Heart right ventricle (tissue), 16 donors: ENCODE results near the gene KRT13. TPM values are rescaled to one million over a fixed set of nuclear protein-coding genes. Genes with fewer than 3 reads are reported as not detected.

Experiments
- ATAC-seq, 8 donors: fragments of 200-7000 bp; cut with Tn5 transposase; one replicate each; pipeline ENCODE4 v1.9.1; 2020; ENCODE audit warnings: mild to moderate bottlenecking in 8 of 8, moderate library complexity in 8 of 8, moderate number of reproducible peaks in 1 of 8
- DNase-seq, 2 donors: peaks; one replicate each; pipeline ENCODE4 v3.0.0-alpha.2; 2020
- H3K27ac ChIP-seq, 10 donors: fragments of 200-600 bp; sonication (generic) in 2 of 10; one replicate each; pipeline versions ENCODE4 v1.5.0 to v1.8.0; 2020 to 2022; ENCODE audit warnings: mild to moderate bottlenecking in 3 of 10
- H3K27me3 ChIP-seq, 7 donors: fragments of 200-600 bp; one replicate each; pipeline ENCODE4 v1.8.0; 2021 to 2022; ENCODE audit warnings: mild to moderate bottlenecking in 2 of 7
- H3K36me3 ChIP-seq, 9 donors: fragments of 200-600 bp; sonication (generic) in 1 of 9; one replicate each; pipeline versions ENCODE4 v1.5.0 to v1.8.0; 2020 to 2022; ENCODE audit warnings: mild to moderate bottlenecking in 2 of 9
- H3K4me1 ChIP-seq, 9 donors: fragments of 200-600 bp; sonication (generic) in 1 of 9; one replicate each; pipeline versions ENCODE4 v1.5.0 to v1.8.0; 2020 to 2022; ENCODE audit warnings: mild to moderate bottlenecking in 4 of 9
- H3K4me3 ChIP-seq, 10 donors: fragments of 200-600 bp; sonication (generic) in 2 of 10; one replicate each; pipeline versions ENCODE4 v1.5.0 to v1.8.0; 2020 to 2022; ENCODE audit warnings: mild to moderate bottlenecking in 7 of 10, moderate library complexity in 2 of 10
- H3K9me3 ChIP-seq, 11 donors: fragments of 200-600 bp in 10 of 11; sonication (generic) in 2 of 11; one replicate each; pipeline versions ENCODE4 v1.5.0 to v1.8.0; 2013 to 2022; ENCODE audit warnings: mild to moderate bottlenecking in 2 of 11, control low read depth in 1 of 11, moderate library complexity in 1 of 11
- WGBS, 2 donors: extraction: QIAGEN DNeasy Blood & Tissue Kit; methylation state at CpG; one replicate each; pipeline ENCODE4 v1.1.7; 2013; ENCODE audit warnings: inconsistent platforms in 1 of 2; 5-methylcytosine and 5-hydroxymethylcytosine counted together
- intact Hi-C, 10 donors: fragments of 100-400 bp; cut with DNase I; formaldehyde crosslinking; loops; one replicate each; pipeline versions ENCODE4 v1.11.1 to v1.14.2; 2022
- polyA plus RNA-seq, 2 donors: library from polyadenylated mRNA; stranded (reverse); fragments of 200-250 nt; gene quantifications; one replicate each; pipeline ENCODE4 v1.2.3, GENCODE V29; 2013
- total RNA-seq, 10 donors: library from RNA; stranded (reverse); fragmentation: NEBNext Ultra II Directional in 3 of 10; extraction: Animal tissue kit (Norgen Biotek cat#: 25700) in 3 of 10; gene quantifications; one replicate each; pipeline versions ENCODE4 v1.2.1 to v1.2.4, GENCODE V29; 2021 to 2023
- TF ChIP-seq, protein P1 (sequence below), 9 donors: fragments of 200-600 bp; sonication (generic) in 2 of 9; IDR thresholded peaks; one replicate each; pipeline versions ENCODE4 v1.5.0 to v1.8.0; 2021 to 2022; ENCODE audit warnings: antibody characterized with exemption in 9 of 9, mild to moderate bottlenecking in 5 of 9, moderate library complexity in 1 of 9
- donor health status: Arrhythmogenic right ventricular cardiomyopathy.
- donor health status: ischemic (EF 13 %, LVEDD 7.1; RV severe dilation, severe dysfunction).
- donor health status: healthy with polysubstance abuse.
- donor health status: DM: no; HTN: yes; CAD: no.
- donor health status: DM: no; HTN: no; CAD: no.
- donor health status: ischemic (EF 25% LVEDD 6.9; RV normal size, moderate dysfunction).
- donor health status: ischemic (EF 25% LVEDD 5.7; RV mildly dilated, moderate dysfunction).
- donor health status: healthy.
- donor health status: DM: yes; HTN: yes; CAD: no.
- donor health status: Ischemic cardiomyopathy.
- donor health status: ischemic (EF 35%, LVEDD 5.7; RV mildly dilated, moderate dysfunction).
- donor health status: nonischemic (EF 11% LVEDD 7.7; RV severe dilation, severe dysfunction).
- donor health status: DM: yes; HTN: yes; CAD: no.
- donor health status: PGD.
- donor health status: ischemic (EF 29% LVEDD 5.4; RV normal size, mild dysfunction).
- donor health status: nonischemic (EF 23%, LVEDD 6.1; RV moderate dilation, normal function).

The KRT13 gene
- total and polyA plus RNA-seq, 12 donors, result 6.7 TPM; not detected in 11

DNA sequence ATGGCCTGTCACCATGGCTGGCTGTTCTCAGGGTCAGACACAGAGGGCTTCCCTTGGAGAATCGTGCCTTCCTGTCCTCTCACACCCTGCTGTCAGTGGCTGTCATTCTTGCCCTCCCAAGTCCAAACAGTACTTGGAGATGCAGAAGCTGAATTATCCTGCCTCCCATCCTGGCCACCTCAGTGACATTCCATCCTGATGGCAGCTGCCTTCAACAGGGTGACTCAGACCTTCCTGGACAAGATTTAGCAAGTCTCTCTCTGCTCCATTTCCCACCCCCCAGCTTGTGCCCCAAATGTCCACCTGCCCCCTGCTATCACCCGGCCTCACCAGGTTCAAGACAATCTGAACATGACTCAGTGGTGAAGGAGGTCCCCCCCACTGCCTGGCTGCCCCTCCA, 10.9 kb downstream of the KRT13 start:
- Histone ChIP-seq H3K9me3 (no peaks in the 10 kb centered on the region), H3K27ac (no peak overlapping the region), H3K27me3 (peaks cover 0 to 19% (median 8%) of the 10 kb centered on the region in 7 donors), H3K36me3 (no peaks in the 10 kb centered on the region), H3K4me3 (no peak overlapping the region), H3K4me1 (peaks cover 0 to 61% (median 0%) of the 10 kb centered on the region in 9 donors)
- DNase-seq (no peak), ATAC-seq (peak in 1 of 8 donors; percentile 67)
- TF ChIP-seq, protein P1, sequence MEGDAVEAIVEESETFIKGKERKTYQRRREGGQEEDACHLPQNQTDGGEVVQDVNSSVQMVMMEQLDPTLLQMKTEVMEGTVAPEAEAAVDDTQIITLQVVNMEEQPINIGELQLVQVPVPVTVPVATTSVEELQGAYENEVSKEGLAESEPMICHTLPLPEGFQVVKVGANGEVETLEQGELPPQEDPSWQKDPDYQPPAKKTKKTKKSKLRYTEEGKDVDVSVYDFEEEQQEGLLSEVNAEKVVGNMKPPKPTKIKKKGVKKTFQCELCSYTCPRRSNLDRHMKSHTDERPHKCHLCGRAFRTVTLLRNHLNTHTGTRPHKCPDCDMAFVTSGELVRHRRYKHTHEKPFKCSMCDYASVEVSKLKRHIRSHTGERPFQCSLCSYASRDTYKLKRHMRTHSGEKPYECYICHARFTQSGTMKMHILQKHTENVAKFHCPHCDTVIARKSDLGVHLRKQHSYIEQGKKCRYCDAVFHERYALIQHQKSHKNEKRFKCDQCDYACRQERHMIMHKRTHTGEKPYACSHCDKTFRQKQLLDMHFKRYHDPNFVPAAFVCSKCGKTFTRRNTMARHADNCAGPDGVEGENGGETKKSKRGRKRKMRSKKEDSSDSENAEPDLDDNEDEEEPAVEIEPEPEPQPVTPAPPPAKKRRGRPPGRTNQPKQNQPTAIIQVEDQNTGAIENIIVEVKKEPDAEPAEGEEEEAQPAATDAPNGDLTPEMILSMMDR (IDR thresholded peaks at IDR 0.05), result no peak
- intact Hi-C loops, result loop anchor here in 3 of 10 donors (10.0 kb wide), 3 partner anchors 80 to 190 kb away; partner anchors contain the start of genes KRTAP16-1 (in 1 of the 3) and KRTAP29-1 (in 1 of the 3)
- WGBS, 2 donors, result 51 to 55% methylated on average over 2 of the region's 2 CpGs

DNA sequence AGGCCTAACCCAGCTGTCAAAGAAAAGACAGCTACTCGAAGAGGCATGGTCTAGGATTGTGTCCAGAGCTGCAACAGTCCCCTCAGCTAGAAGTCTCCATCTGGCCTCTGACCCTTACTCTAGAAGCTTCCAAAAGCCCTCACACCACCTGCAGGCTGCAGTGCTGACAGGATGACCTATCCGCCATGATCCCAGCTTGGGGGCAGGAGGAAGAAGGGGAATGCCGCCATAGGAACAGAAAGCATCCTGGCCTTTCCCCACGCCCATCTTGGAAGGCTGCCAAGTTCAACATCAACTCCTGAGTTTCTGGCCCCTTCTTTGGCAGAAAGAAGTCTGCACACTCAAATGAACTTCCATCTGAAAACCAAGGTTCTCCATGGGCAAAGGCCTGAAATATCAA, 12.6 kb downstream of the KRT13 start:
- DNase-seq (peak; percentile 27 to 33), ATAC-seq (peak in 1 of 8 donors; percentile 12)
- intact Hi-C loops, result loop anchor here in 3 of 10 donors (10.0 kb wide), 3 partner anchors 78 to 188 kb away; partner anchors contain the start of genes KRTAP16-1 (in 1 of the 3) and KRTAP29-1 (in 1 of the 3)
- Histone ChIP-seq H3K9me3 (no peaks in the 10 kb centered on the region), H3K27me3 (peaks cover 0 to 6% (median 2%) of the 10 kb centered on the region in 7 donors), H3K4me1 (peaks cover 0 to 51% (median 0%) of the 10 kb centered on the region in 9 donors), H3K36me3 (no peaks in the 10 kb centered on the region), H3K4me3 (no peak overlapping the region), H3K27ac (peak overlapping the region in 1 of 10 donors; percentile 77)
- TF ChIP-seq, protein P1 (IDR thresholded peaks at IDR 0.05), result no peak
- 43% methylated on average over 4 of the region's 4 CpGs for WGBS, 2 donors

DNA sequence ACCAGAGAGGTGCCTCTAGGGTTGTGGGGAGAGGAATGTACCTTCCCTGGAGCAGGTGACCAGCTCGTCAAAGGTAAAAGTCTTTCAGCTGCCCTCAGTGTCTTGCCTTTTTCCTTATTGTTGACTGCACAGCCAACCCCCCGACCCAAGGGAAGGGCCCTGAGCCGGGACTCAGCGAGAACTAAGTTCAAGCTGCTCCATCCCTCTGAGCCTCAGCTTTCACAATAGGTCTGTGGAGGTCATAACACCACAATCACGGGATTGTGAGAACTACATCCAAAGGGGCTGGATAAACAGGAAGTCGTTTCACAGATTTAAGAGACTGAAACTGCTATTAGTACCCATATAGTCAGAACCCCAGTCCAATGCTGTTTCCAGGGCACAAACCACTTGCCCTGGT, 13.1 kb downstream of the KRT13 start:
- Histone ChIP-seq H3K27me3 (peaks cover 0 to 10% (median 2%) of the 10 kb centered on the region in 7 donors), H3K36me3 (no peaks in the 10 kb centered on the region), H3K4me1 (peaks cover 0 to 47% (median 0%) of the 10 kb centered on the region in 9 donors), H3K27ac (peak overlapping the region in 1 of 10 donors; percentile 77), H3K4me3 (no peak overlapping the region), H3K9me3 (no peaks in the 10 kb centered on the region)
- TF ChIP-seq, protein P1 (IDR thresholded peaks at IDR 0.05), result no peak
- peak in 5 of 8 donors; percentile 12 to 69 (median 34) for ATAC-seq
- WGBS, 2 donors, result 52 to 59% methylated on average over 6 of the region's 6 CpGs
- intact Hi-C loops, result loop anchor here in 3 of 10 donors (10.0 kb wide), 3 partner anchors 78 to 188 kb away; partner anchors contain the start of genes KRTAP16-1 (in 1 of the 3) and KRTAP29-1 (in 1 of the 3)
- no peak for DNase-seq

DNA sequence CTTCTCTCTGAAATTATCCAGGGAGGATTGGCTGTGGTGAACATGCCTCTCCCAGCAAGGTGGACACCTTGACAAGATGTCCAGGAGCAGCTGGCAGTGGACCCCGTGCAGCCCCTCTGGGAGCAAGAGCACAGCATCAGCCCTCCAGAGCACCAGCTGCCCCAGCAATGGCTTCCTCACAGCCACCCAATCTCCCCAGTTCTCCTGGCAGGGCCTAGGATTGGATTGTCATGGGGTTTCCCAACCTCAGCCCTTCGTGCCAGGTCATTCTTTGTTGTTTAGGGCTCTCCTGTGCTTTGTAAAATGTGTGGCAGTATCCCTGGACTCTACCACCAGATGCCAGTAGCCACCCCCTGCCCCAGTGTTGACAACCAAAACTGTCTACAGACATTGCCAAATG, 13.9 kb downstream of the KRT13 start:
- ATAC-seq (no peak), DNase-seq (no peak)
- intact Hi-C loops, result loop anchor here in 3 of 10 donors (10.0 kb wide), 3 partner anchors 77 to 187 kb away; partner anchors contain the start of genes KRTAP16-1 (in 1 of the 3) and KRTAP29-1 (in 1 of the 3)
- no peak overlapping the region for H3K27ac ChIP-seq
- H3K9me3 ChIP-seq, result no peaks in the 10 kb centered on the region
- no peaks in the 10 kb centered on the region for H3K36me3 ChIP-seq
- H3K4me1 ChIP-seq, result peaks cover 0 to 38% (median 0%) of the 10 kb centered on the region in 9 donors
- WGBS, 2 donors, result 69 to 87% methylated on average over 2 of the region's 2 CpGs
- TF ChIP-seq, protein P1 (IDR thresholded peaks at IDR 0.05), result no peak
- H3K27me3 ChIP-seq, result peaks cover 0 to 18% (median 7%) of the 10 kb centered on the region in 7 donors
- H3K4me3 ChIP-seq, result no peak overlapping the region
